Measurements from ENCODE around the gene ADGRG7.

- no peak for TF ChIP-seq CTCF (IDR thresholded peaks at IDR 0.05 in 4 of 5, conservative IDR thresholded peaks at IDR 0.05 in 1 of 5)
- no peak for TF ChIP-seq POLR2A (IDR thresholded peaks at IDR 0.05)
Observed at GRCh38 chr3:100563652-100564211, 45.7 kb upstream of the ADGRG7 start.

All from gastrocnemius medialis (tissue), 4 donors.